ENCODE measurements around the gene HECTD4.

Gene HECTD4

DNA sequence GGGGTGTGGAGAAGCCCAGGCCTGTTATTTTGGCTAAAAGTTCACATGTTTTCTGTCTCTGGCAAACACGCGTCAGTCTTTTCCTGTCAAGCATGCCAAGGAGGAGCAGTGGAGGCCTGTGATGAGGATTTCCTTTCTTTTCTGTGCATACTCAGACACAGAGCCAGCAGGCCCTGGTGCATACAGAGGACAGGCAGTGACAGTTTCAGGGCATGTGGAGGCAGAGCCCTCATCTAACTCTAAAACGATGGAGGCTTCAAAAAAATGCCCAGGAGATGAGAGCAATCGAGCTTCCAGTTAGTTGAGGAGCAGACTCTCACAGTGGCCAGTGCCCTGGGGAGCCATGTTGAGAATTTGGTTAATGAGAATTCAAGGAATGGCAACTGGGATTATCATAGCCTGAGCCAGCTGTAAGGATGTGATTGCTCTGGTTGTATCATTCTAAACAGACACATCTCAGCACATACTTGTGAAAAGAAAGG, 190.3 kb downstream of the HECTD4 start:
- in situ Hi-C loops (cut with HindIII; ENCODE audit: low pct_unique_long_range_greater_than_20kb, low sequenced_read_pairs), result no loop called here
- TF ChIP-seq JUND (IDR thresholded peaks at IDR 0.05; ENCODE audit: low read depth), result no peak
- DNase-seq (ENCODE audit: low read depth in 1 of 2, low spot score in 1 of 2), result no peak

DNA sequence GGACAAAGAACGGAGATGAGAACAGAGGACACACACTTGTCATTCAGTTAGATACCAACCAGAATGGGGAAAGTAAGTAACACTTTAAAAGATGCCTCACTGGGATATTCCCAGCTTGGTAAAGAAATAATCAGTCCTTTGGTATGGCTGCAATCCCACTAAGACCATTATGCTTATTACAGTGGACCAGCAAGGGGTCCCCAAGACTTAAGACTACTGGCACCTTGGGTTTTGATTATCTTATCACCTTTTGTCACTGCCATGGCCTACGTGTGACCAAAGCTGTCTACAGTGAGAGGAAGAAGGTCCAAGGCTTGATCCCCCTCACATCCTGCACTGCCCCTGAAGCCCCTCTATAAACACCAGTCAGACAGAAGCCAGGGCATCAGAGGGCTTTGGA, 191.0 kb downstream of the HECTD4 start:
- in situ Hi-C loops (cut with HindIII; ENCODE audit: low pct_unique_long_range_greater_than_20kb, low sequenced_read_pairs), result no loop called here
- no peak for TF ChIP-seq JUND (IDR thresholded peaks at IDR 0.05; ENCODE audit: low read depth)

DNA sequence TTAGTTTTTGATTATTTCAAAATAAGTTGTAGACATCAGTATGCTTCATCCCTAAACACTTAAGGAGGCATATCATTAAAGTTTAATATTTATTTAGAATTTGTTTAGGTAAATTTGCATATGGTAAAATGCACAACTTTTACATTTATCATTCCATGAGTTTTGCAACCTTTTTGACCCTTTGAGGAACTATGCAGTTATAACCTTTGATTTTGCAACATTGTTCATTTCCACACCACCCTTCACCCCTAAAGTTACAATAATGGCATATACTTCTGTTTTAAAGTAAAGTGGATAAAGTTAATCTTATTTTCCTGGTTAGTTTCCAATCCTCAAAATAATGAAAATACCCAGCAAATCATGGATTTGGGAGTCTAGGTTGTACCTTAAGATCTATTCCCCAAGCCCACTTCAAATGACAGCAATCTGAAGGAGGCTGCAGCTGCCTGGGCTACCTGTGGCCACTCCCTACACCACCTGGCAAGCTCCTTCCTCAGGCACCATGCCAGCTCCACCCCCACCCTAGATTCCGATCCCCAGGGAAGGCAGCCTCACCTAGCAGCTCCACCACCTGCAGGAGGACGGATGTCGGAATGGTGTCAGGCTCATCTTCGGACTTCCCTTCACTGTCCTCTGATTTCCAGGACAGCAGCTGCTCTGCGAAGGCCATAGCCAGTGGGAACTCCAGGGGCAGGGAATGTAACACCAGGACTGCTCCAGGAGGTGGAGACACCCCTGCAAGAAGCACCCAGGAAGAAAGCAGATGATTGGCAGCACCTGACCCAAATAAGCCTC, 191.8 kb downstream of the HECTD4 start:
- no peak for TF ChIP-seq JUND (IDR thresholded peaks at IDR 0.05; ENCODE audit: low read depth)
- in situ Hi-C loops (cut with HindIII; ENCODE audit: low pct_unique_long_range_greater_than_20kb, low sequenced_read_pairs), result no loop called here
- peak in 1 of 2 experiments; percentile 37 for DNase-seq (ENCODE audit: low read depth in 1 of 2, low spot score in 1 of 2)

More for the DNA sequence above, 191.0 kb downstream of the HECTD4 start:
- DNase-seq (ENCODE audit: low read depth in 1 of 2, low spot score in 1 of 2), result no peak

DNA sequence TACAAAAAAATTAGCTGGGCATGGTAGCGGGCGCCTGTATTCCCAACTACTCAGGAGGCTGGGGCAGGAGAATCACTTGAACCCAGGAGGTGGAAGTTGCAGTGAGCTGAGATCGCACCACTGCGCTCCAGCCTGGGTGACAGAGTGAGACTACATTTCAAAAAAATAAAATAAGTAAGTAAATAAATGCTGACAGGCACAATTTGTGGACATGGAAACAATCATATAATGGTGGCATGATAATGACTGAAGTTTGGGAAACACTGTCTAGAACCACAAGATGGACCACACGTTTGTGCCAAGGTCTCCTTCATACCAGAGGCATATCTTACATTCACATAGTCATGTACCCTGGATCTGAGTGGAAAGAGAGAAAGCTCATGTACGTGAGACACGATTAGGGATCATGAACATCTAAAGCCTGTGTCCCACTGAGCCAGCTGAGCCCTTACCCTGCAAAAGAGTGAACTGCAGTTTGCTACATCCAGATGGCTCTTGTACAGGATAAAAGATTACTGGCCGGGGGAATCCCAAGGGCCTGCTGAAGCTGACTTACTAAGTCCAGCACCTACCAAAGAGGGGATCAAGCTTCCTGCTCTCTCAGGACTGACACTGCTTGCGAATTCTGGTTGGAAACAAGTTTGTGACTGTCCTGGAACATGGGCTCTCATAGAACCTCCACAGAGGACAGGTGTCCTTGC, 194.0 kb downstream of the HECTD4 start:
- in situ Hi-C loops (cut with HindIII; ENCODE audit: low pct_unique_long_range_greater_than_20kb, low sequenced_read_pairs), result no loop called here
- no peak for DNase-seq (ENCODE audit: low read depth in 1 of 2, low spot score in 1 of 2)
- no peak for TF ChIP-seq JUND (IDR thresholded peaks at IDR 0.05; ENCODE audit: low read depth)

DNA sequence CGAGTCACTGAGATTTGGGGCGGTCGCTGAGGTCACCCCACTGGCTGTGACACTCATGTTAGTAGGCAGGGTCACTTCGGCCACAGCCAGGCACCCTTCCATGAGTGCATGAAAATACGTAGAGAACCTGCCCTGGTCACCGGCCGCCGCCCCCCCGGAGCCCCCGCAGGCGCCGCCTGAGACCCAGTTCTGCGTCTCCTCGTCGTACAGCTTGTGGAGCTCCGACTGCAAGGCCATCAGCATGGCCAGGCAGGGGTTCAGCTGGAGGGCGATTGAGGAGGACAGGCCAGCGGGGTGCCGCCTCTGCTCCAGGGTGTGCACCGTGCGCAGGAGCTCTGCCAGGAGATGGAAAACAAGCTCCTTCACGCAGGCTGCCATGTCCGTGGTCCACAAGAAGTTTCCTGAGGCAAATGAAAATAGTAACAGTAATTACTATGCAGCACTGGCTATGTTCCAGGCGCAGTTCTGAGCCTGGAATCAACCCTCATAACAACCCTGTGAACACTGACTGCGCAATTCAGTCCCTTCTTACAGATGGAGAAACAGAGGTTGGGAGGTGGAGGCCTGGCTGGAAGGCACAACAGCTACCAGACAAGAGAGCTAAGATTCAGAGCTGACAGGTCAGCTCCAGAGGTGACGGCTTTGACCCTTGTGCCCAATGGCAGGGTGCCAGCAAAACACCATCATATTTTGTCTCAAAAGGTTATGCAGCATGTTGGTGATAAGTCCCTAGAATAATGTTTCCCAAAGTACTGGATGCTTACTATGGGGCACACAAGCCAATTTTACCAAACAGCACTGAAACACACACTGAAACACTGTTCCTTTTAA, 196.9 kb downstream of the HECTD4 start:
- no peak for TF ChIP-seq JUND (IDR thresholded peaks at IDR 0.05; ENCODE audit: low read depth)
- in situ Hi-C loops (cut with HindIII; ENCODE audit: low pct_unique_long_range_greater_than_20kb, low sequenced_read_pairs), result no loop called here
- DNase-seq (ENCODE audit: low read depth in 1 of 2, low spot score in 1 of 2), result no peak

DNA sequence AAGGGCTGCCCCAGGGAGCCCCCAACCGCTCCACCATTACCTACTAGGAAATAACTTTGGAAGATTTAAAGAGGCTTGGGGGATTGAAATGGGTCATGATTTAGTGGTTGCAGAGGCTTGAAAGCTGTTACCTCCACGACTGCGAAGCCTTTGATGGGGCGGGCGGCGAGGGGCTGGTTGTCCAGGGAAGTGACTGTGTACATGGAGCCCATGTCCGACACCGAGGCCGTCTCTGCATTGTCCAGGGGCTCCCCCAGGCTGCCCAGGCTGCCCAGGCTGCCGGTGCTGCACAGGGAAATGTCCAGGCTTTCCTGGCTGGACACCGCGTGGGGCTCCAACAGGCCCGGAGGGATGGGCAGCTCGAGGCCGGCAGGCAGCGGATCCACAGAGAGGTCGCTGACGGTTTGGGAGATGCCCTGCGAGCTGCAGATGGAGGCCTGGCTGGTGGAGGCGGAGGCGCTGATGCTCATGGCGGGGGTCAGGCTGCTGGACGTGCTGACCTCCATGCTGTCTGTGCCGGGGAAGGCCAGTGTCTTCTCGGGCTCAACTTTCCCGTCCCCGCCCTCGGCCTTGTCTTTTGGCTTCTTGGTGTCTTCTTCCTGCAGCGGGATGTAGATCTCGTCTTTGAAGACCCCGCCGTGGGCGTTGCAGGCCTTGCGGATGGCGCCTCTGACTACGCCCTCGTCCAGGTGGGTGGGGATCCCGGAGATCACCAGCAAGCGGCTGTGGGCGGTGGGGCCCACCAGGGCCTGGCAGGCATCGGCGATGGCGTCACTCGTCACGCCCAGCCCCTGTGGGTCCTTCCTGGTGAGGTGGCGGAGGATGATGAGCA, 198.0 kb downstream of the HECTD4 start:
- TF ChIP-seq JUND (IDR thresholded peaks at IDR 0.05; ENCODE audit: low read depth), result no peak
- no peak for DNase-seq (ENCODE audit: low read depth in 1 of 2, low spot score in 1 of 2)
- in situ Hi-C loops (cut with HindIII; ENCODE audit: low pct_unique_long_range_greater_than_20kb, low sequenced_read_pairs), result no loop called here

DNA sequence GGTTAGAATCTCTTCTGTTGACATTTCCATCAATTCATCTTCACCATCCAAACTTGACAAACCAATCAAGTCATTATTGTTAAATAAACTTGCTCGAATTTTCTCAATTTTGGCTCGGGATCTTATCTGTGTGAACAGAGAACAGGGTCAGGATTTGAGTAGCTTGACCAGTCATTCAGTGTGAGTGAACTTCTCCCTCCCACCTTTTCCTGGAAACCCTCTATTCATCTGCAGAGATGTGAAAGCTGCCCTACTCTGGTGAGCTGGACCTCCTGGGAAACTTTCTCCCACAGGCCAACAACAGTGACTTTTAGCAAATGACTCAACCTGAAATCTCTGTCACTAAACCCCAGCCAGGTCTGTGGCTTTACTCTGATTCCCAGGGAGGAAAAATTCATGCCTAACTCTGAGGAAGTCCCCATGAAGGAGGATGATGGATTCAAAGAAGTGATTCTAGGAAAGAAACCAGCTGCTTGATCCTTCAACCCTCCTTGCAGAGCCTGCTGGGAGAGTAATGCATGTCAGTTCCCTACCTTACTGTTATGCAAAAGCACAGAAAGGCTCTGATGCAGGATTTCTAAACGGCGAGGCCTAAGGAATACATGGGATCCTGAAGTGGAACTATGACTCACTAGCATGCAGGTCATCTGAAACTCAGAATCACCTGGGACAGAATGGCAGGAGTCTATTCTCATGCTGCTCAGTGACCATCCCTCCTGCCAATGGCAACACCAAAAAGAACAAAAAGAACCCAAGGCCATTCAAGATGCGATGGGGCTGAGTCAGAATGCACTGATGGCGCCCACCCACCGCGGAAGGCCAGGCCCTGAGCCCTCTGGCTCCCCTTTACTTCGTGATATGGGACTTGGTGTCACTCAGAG, 198.8 kb downstream of the HECTD4 start:
- TF ChIP-seq JUND (IDR thresholded peaks at IDR 0.05; ENCODE audit: low read depth), result no peak
- no peak for DNase-seq (ENCODE audit: low read depth in 1 of 2, low spot score in 1 of 2)
- in situ Hi-C loops (cut with HindIII; ENCODE audit: low pct_unique_long_range_greater_than_20kb, low sequenced_read_pairs), result no loop called here

DNA sequence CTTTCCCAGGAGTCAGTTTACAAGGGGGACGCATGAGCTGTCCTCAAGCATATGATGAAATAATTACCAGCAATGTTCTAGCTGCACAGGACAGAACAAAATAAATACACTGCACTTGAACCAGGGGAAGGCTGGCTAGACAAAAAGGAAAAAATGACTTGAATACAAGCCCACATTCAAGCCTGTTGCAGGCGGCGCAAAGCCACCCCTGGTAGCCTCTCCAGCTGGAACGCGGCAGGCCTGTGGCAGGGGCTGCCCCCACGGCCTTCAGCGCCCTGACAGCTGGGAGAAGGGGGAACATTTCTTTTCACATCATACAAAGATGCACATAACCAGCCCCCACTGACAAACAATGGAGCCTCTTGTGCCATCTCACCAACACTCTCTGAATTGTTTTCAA, 199.7 kb downstream of the HECTD4 start:
- TF ChIP-seq JUND (IDR thresholded peaks at IDR 0.05; ENCODE audit: low read depth), result no peak
- in situ Hi-C loops (cut with HindIII; ENCODE audit: low pct_unique_long_range_greater_than_20kb, low sequenced_read_pairs), result no loop called here
- DNase-seq (ENCODE audit: low read depth in 1 of 2, low spot score in 1 of 2), result no peak

DNA sequence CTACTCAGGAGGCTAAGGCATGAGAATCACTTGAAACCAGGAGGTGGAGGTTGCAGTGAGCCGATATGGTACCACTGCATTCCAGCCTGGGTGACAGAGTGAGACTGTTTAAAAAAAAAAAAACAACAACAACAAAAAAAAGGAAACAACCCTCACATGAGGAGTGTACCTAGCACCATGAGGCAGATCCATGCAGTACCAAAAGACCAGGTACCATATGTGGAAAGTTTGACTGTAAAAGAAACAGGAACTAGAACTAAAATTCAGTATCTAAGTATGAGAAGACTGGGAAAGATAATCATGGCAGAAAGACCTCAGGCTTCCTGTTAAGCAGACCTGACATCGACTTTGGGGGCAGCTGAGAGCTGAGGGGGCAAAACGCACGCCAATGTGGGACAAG, 201.8 kb downstream of the HECTD4 start:
- DNase-seq (ENCODE audit: low read depth in 1 of 2, low spot score in 1 of 2), result no peak
- no peak for TF ChIP-seq JUND (IDR thresholded peaks at IDR 0.05; ENCODE audit: low read depth)
- in situ Hi-C loops (cut with HindIII; ENCODE audit: low pct_unique_long_range_greater_than_20kb, low sequenced_read_pairs), result no loop called here

DNA sequence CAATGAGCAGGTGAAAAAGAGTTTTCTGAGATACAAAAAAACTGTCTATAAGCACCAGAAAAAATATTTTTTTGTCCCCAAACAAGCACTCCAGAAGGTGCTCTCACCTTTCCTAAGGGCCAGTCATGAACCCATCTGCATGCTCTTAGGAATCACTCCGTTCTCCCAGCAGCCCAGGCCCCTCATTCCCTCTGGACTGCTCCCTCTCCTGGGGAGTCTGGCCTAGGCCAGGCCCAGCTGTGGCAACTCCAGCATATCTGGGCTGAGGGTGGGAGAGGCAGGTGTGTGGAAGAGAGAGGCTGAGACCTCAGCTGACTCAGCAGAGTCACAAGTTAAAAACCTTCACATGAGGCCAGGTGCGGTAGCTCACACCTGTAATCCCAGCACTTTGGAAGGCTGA, 202.3 kb downstream of the HECTD4 start:
- no peak for TF ChIP-seq JUND (IDR thresholded peaks at IDR 0.05; ENCODE audit: low read depth)
- in situ Hi-C loops (cut with HindIII; ENCODE audit: low pct_unique_long_range_greater_than_20kb, low sequenced_read_pairs), result no loop called here
- no peak for DNase-seq (ENCODE audit: low read depth in 1 of 2, low spot score in 1 of 2)

DNA sequence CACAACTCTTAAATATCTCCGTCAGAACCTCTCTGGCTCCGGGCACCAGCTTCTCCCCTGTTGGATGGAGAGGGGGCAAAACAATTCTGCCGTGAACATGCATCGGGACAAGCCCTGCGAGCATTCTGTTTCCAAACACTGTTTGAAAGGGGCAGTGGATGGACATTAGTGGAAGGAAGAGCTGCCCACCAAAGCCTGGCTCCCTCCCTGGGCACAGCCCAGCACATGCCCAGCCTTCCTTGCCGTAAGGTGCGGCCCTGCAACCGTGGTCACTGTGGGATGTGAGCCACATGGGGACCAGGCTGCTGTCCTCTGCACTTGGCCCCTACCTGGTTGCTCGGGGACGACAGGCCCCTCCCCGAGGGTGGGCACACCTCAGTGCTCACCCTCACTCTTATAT, 202.9 kb downstream of the HECTD4 start:
- DNase-seq (ENCODE audit: low read depth in 1 of 2, low spot score in 1 of 2), result no peak
- no peak for TF ChIP-seq JUND (IDR thresholded peaks at IDR 0.05; ENCODE audit: low read depth)
- in situ Hi-C loops (cut with HindIII; ENCODE audit: low pct_unique_long_range_greater_than_20kb, low sequenced_read_pairs), result no loop called here

Measured in T47D (cell line).